B cell (primary cell): ENCODE measurements around the gene ODAD4. TPM values are rescaled to one million over a fixed set of nuclear protein-coding genes. Genes with fewer than 3 reads are reported as not detected.

Source experiments
- ATAC-seq: fragments of 200-7000 bp; cut with Tn5 transposase; one replicate; pipeline ENCODE4 v1.10.0; 2021; ENCODE audit warnings: low read depth, mild to moderate bottlenecking, moderate number of reproducible peaks, moderate library complexity
- CTCF ChIA-PET: fragments of 350-600 bp; sonication (Branson Sonifier 250); formaldehyde crosslinking; loops from one replicate; lab custom pipeline; 2021; ENCODE audit warnings: antibody characterized with exemption, inconsistent platforms; lab: Charles Lee
- POLR2A ChIA-PET: fragments of 350-600 bp; sonication (Branson Sonifier 250); formaldehyde crosslinking; loops from one replicate; lab custom pipeline; 2021; ENCODE audit warnings: antibody characterized with exemption; lab: Charles Lee
- DNase-seq: peaks from one replicate; pipeline ENCODE4 v3.0.0; 2013
- H2AFZ ChIP-seq: 2 replicates; pipeline ENCODE4 v1.6.1; 2012; ENCODE audit warnings: mild to moderate bottlenecking, low read depth, low read length; ENCODE audit not compliant: insufficient read depth, poor library complexity, severe bottlenecking
- H3K27ac ChIP-seq, 2 donors: 1 replicate in 1 of 2; 2 replicates in 1 of 2; pipeline ENCODE4 v1.5.1; 2012 to 2013; ENCODE audit warnings: low read length in 2 of 2, mild to moderate bottlenecking in 2 of 2, moderate library complexity in 1 of 2
- H3K27me3 ChIP-seq, 4 experiments: fragments of 200-600 bp in 1 of 4; sonication (generic) in 1 of 4; replicated peaks in 1 of 4; 1 replicate in 2 of 4; 2 replicates in 2 of 4; pipeline versions ENCODE4 v1.6.1 to v1.7.0; 2013 to 2016; ENCODE audit warnings: low read length in 3 of 4, mild to moderate bottlenecking in 2 of 4, mixed read lengths in 1 of 4, moderate library complexity in 1 of 4; ENCODE audit not compliant: insufficient read depth in 4 of 4, control insufficient read depth in 3 of 4; ENCODE audit errors: control extremely low read depth in 1 of 4
- H3K36me3 ChIP-seq, 2 experiments: replicated peaks in 1 of 2; 1 replicate in 1 of 2; 2 replicates in 1 of 2; pipeline versions ENCODE4 v1.6.1 to v1.7.1; 2013; ENCODE audit warnings: low read length in 1 of 2; ENCODE audit not compliant: insufficient read depth in 2 of 2, control insufficient read depth in 1 of 2; ENCODE audit errors: control extremely low read depth in 1 of 2, extremely low read depth in 1 of 2
- H3K4me1 ChIP-seq, 2 donors: fragments of 200-600 bp in 1 of 2; sonication (generic) in 1 of 2; 1 replicate in 1 of 2; 2 replicates in 1 of 2; pipeline versions ENCODE4 v1.5.1 to v1.6.1; 2013 to 2017; ENCODE audit warnings: low read length in 2 of 2; ENCODE audit not compliant: control insufficient read depth in 2 of 2, insufficient read depth in 2 of 2
- H3K4me2 ChIP-seq: replicated peaks from 2 replicates; pipeline ENCODE3; 2012; ENCODE audit warnings: mild to moderate bottlenecking, low read depth, low read length; ENCODE audit not compliant: poor library complexity, severe bottlenecking
- H3K4me3 ChIP-seq, 5 experiments: fragments of 200-600 bp in 1 of 5; sonication (generic) in 1 of 5; 1 replicate in 3 of 5; 2 replicates in 2 of 5; pipeline versions ENCODE4 v1.5.1 to v1.7.0; 2011 to 2016; ENCODE audit warnings: low read length in 4 of 5, mild to moderate bottlenecking in 4 of 5, low read depth in 2 of 5, control low read depth in 1 of 5, moderate library complexity in 1 of 5; ENCODE audit not compliant: insufficient read depth in 1 of 5; ENCODE audit errors: control extremely low read depth in 1 of 5, extremely low read depth in 1 of 5
- H3K79me2 ChIP-seq: fragments of 200-600 bp; sonication (generic); one replicate; pipeline ENCODE4 v1.6.0; 2016; ENCODE audit warnings: low read length; ENCODE audit not compliant: control insufficient read depth, insufficient read depth
- H3K9ac ChIP-seq: fragments of 200-600 bp; sonication (generic); 2 replicates; pipeline ENCODE4 v1.6.1; 2017; ENCODE audit warnings: mild to moderate bottlenecking, low read length, moderate library complexity
- H3K9me3 ChIP-seq, 3 donors: one replicate each; pipeline versions ENCODE4 v1.6.1 to v1.7.1; 2013; ENCODE audit warnings: low read length in 2 of 3; ENCODE audit not compliant: control insufficient read depth in 2 of 3, insufficient read depth in 1 of 3; ENCODE audit errors: control extremely low read depth in 1 of 3
- H4K20me1 ChIP-seq: 2 replicates; pipeline ENCODE4 v1.6.0; 2012; ENCODE audit warnings: mild to moderate bottlenecking, low read length; ENCODE audit not compliant: insufficient read depth, control insufficient read depth, poor library complexity, severe bottlenecking
- H3K27ac Mint-ChIP-seq: one replicate; pipeline ENCODE4 v1.8.0; 2021; ENCODE audit warnings: mixed read lengths
- H3K27me3 Mint-ChIP-seq: one replicate; pipeline ENCODE4 v1.8.0; 2021; ENCODE audit warnings: mixed read lengths
- H3K4me1 Mint-ChIP-seq: one replicate; pipeline ENCODE4 v1.8.0; 2021; ENCODE audit warnings: mixed read lengths
- H3K4me3 Mint-ChIP-seq: one replicate; pipeline ENCODE4 v1.8.0; 2021; ENCODE audit warnings: mixed read lengths
- H3K9me3 Mint-ChIP-seq: one replicate; pipeline ENCODE4 v1.8.0; 2022; ENCODE audit warnings: mixed read lengths; ENCODE audit not compliant: insufficient read depth
- EZH2 ChIP-seq: IDR thresholded peaks from 2 replicates; pipeline ENCODE4 v1.6.1; 2012; ENCODE audit warnings: borderline replicate concordance, low read depth, mild to moderate bottlenecking, moderate library complexity, low read length; ENCODE audit not compliant: insufficient read depth, poor library complexity, severe bottlenecking
- WGBS: methylation state at CpG from one replicate; pipeline ENCODE4 v1.1.5; 2013; ENCODE audit warnings: missing lambda C conversion rate; ENCODE audit not compliant: insufficient coverage; 5-methylcytosine and 5-hydroxymethylcytosine counted together
- intact Hi-C: fragments of 100-400 bp; cut with micrococcal nuclease; formaldehyde crosslinking; loops from one replicate; pipeline ENCODE4 v1.10.0; 2022
- polyA plus RNA-seq: library from polyadenylated mRNA; depleted of rRNA; stranded (reverse); fragments of >200 nt; gene quantifications from 2 replicates; pipeline ENCODE4 v1.2.3, GENCODE V29; 2012
- total RNA-seq, 2 donors: library from RNA; stranded (reverse); fragments of 120-200 nt in 1 of 2; gene quantifications; 1 replicate in 1 of 2; 2 replicates in 1 of 2; pipeline versions ENCODE4 v1.2.3 to v1.2.4, GENCODE V29; 2013 to 2022
- TF ChIP-seq, protein P1 (sequence below): fragments of 200-600 bp; IDR thresholded peaks from one replicate; pipeline ENCODE4 v1.8.0; 2022; ENCODE audit warnings: antibody characterized with exemption, mild to moderate bottlenecking

Gene ODAD4
- total and polyA plus RNA-seq, 2 donors (not counting 1 experiment from before 2014, with no cell fraction given), result 0.27 TPM; not detected in 1

DNA sequence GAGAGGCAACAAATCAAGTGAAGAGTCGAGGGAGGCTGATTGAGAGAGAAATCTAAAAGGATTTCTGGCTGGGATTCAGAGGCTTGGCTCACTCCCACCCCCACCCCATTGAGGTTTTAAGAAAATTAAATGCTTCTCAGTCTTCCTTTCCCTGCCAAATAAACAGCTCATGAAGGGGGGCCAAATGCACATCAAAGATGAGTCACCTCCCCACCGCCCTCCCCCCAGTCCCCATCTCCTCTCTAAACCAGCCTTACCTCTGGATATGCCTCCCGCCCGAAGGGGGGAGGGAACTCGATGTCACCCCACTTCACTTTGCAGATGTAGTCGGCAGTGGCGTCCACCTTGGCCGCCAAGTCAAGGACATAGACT is 23.2 kb upstream of the ODAD4 start:
- Histone ChIP-seq H3K4me1 (no peaks in the 10 kb centered on the region), H3K79me2 (peaks cover 17% of the 10 kb centered on the region), H4K20me1 (peaks cover 21% of the 10 kb centered on the region), H3K4me2 (no peak overlapping the region), H3K4me3 (no peak overlapping the region), H2AFZ (no peak overlapping the region), H3K9me3 (no peaks in the 10 kb centered on the region), H3K27ac (no peak overlapping the region), H3K27me3 (no peaks in the 10 kb centered on the region), H3K36me3 (peaks cover 1 to 84% of the 10 kb centered on the region in 2 experiments), H3K9ac (no peak overlapping the region)
- ATAC-seq (no peak), DNase-seq (no peak)
- 100% methylated on average over 8 of the region's 8 CpGs for WGBS
- intact Hi-C loops, result no loop called here
- ChIA-PET CTCF (no interaction called here), POLR2A (no interaction called here)
- Mint-ChIP-seq H3K27me3 (no peaks in the 10 kb centered on the region), H3K9me3 (no peaks in the 10 kb centered on the region), H3K4me3 (no peak overlapping the region), H3K27ac (no peak overlapping the region), H3K4me1 (no peaks in the 10 kb centered on the region)
- TF ChIP-seq EZH2, result no peak
- TF ChIP-seq, protein P1, sequence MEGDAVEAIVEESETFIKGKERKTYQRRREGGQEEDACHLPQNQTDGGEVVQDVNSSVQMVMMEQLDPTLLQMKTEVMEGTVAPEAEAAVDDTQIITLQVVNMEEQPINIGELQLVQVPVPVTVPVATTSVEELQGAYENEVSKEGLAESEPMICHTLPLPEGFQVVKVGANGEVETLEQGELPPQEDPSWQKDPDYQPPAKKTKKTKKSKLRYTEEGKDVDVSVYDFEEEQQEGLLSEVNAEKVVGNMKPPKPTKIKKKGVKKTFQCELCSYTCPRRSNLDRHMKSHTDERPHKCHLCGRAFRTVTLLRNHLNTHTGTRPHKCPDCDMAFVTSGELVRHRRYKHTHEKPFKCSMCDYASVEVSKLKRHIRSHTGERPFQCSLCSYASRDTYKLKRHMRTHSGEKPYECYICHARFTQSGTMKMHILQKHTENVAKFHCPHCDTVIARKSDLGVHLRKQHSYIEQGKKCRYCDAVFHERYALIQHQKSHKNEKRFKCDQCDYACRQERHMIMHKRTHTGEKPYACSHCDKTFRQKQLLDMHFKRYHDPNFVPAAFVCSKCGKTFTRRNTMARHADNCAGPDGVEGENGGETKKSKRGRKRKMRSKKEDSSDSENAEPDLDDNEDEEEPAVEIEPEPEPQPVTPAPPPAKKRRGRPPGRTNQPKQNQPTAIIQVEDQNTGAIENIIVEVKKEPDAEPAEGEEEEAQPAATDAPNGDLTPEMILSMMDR, result no peak

DNA sequence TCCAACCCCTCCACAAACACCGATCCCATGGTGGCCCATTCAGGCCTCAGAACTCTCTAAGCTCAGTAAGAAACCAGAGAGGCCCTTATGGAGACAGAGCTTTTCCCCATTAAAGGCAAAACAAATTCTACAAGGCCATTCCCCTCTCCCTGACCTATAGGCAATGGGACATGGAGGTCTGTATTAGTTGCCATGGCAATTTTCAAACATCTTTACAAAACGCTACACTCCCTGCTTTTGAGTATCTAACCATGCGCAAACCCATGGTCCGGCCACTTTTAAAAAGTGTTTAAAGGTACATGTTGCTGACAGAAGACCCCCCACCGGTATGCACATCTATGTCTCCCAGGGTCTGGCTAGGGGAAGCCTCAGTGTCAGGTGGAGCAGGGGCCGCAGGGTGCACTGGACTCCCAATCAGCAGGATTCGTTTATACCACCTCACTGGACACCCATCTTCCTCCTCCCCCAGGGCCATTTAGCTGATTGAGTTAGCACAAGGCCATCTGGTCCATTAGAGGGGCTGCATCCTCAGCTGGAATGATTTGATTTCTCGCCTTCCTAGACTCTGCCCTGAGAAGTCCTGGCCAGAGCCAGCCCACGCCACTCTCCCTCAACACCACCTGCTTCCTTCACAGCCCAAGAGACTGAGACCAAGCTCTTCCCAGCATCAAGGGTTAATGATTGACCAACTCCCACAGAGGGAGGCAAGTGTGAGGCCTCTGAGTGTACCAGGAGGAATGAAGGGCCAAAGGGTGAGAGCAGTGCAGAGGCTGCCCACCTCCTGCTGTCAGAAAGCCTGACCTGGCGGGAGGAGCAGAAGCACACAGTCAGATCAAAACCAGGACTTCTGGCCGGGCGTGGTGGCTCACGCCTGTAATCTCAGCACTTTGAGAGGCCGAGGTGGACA is 22.5 kb upstream of the ODAD4 start:
- no peak overlapping the region for H3K27ac Mint-ChIP-seq
- Histone ChIP-seq H3K4me2 (no peak overlapping the region), H4K20me1 (peaks cover 29% of the 10 kb centered on the region), H2AFZ (no peak overlapping the region), H3K4me1 (no peaks in the 10 kb centered on the region), H3K27me3 (no peaks in the 10 kb centered on the region), H3K9me3 (no peaks in the 10 kb centered on the region), H3K36me3 (peaks cover 2 to 84% of the 10 kb centered on the region in 2 experiments), H3K4me3 (no peak overlapping the region), H3K9ac (no peak overlapping the region), H3K79me2 (peaks cover 23% of the 10 kb centered on the region), H3K27ac (no peak overlapping the region)
- no peak for TF ChIP-seq EZH2
- TF ChIP-seq, protein P1, result no peak
- ATAC-seq (no peak), DNase-seq (no peak)
- intact Hi-C loops, result no loop called here
- no peak overlapping the region for H3K4me3 Mint-ChIP-seq
- POLR2A ChIA-PET, result interaction anchor here (0.5 kb wide), 1 partner anchor 171 kb away, joined by 4 read pairs; no protein-coding TSS in a partner anchor
- H3K9me3 Mint-ChIP-seq, result no peaks in the 10 kb centered on the region
- H3K27me3 Mint-ChIP-seq, result no peaks in the 10 kb centered on the region
- CTCF ChIA-PET, result interaction anchor here (0.9 kb wide), 1 partner anchor 520 kb away, joined by 3 read pairs; no protein-coding TSS in a partner anchor
- H3K4me1 Mint-ChIP-seq, result no peaks in the 10 kb centered on the region
- 95% methylated on average over 9 of the region's 14 CpGs for WGBS
